ENCODE data around the gene DAZL.

- TF ChIP-seq CTCF (IDR thresholded peaks at IDR 0.05) (no peak), POLR2A (IDR thresholded peaks at IDR 0.05) (no peak)
Observed at GRCh38 chr3:16548721-16549120, 56.5 kb downstream of the DAZL start.

All from lower leg skin (tissue), 3 donors.